HG03097 (cell line): Measurements from ENCODE around the gene PATE4.

Experiments
- ATAC-seq: cut with Tn5 transposase; IDR thresholded peaks from one replicate; pipeline ENCODE4 v1.9.1; 2021; ENCODE audit not compliant: unreplicated experiment, low FRiP score

The PATE4 gene

DNA sequence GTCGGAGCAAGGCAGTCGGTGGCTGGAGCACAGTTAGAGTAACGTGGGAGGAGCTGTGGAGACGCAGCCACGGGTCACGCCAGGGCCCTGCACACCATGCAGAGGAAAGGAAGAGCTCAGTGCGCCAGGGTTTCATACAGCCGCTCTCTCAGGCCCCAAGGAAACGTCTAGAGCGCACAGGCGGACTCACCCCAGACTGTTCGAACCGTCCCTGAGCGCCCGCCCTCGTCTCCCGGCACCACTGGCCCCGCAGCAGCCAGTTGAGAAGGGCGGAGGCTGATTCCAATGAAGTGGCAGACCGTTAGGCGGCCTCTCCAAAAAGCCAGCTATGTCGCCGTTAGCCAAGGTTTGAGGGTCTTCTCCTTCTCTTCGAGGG, 53.9 kb downstream of the PATE4 start:
- ATAC-seq = peak; percentile 27

DNA sequence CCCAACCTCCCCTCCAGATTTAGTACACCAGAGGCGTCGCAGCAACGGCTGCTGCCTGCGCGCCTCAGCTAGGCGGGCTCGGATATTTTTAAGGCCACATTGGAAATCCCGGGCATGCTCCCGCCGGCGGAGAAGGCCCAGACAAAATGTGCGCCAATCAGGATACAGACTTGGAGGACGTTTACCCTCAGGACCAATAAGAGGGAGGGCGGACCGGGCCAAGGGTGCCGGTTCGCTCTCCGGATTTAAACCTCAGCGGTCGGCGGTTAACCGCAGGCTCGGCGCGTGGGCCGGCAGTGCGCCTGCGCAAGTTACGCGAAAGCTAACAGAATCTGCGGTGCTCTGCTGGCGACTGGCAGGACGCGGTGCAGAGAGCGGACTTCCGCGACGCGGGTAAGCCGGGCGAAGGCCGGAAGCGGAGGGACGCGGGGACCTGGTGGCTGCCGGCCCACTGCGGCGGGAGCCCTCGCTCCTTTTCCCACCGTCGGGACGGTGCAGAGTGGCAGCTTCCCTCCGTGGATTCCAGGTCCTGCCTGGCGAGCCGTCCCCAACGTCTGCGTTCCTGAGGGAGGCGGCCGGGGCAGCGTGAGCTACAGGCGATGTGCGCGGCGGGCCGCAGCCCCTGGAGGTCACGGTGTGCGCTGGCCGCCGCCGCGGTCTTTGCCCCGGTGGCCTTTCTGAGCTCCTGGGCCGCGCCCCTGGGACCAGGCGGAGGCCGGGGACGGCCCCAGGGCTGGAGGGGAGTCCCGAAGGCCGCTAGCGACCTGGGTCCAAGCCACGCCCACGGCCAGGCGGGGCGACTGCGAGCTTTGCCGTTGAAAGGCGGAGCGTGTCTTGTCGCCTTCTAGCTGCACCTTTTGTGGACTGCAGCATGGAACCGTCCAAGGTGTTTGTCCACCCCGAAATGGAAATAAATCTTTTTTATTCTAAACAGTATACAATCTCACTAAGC, 54.5 kb downstream of the PATE4 start, which contains the start of gene HYLS1:
Gene HYLS1, plus strand, starts transcription at position 296 of the 952 bp plus-strand sequence. CDS start 11,701 bp downstream, outside the sequence.
- peak; percentile 86 for ATAC-seq
